NT2/D1 (cell line): ENCODE results near the gene KRAS.

ENCODE experiments used
- SUZ12 ChIP-seq: IDR thresholded peaks from 2 replicates; pipeline ENCODE4 v1.6.1; 2011; ENCODE audit not compliant: insufficient read length, insufficient read depth; ENCODE audit errors: extremely low read depth
- YY1 ChIP-seq: IDR thresholded peaks from 2 replicates; pipeline ENCODE4 v1.6.1; 2011; ENCODE audit not compliant: insufficient read length, insufficient read depth
- ZNF274 ChIP-seq: IDR thresholded peaks from 2 replicates; pipeline ENCODE4 v1.6.1; 2011; ENCODE audit warnings: mild to moderate bottlenecking, low read depth, low read length

- TF ChIP-seq ZNF274 (no peak), YY1 (no peak), SUZ12 (no peak)
Observed at GRCh38 chr12:25186788-25187402, 63.8 kb downstream of the KRAS start.
